A549 (cell line): ENCODE measurements around the gene LEKR1. TPM values are rescaled to one million over a fixed set of nuclear protein-coding genes. Genes with fewer than 3 reads are reported as not detected.

Experiments
- ATAC-seq, 2 experiments: fragments of 200-7000 bp in 1 of 2; fragments of >200 bp in 1 of 2; cut with Nextera tagmentation in 1 of 2; cut with Tn5 transposase in 1 of 2; 3 replicates each; pipeline versions ENCODE4 v1.8.0 to v1.9.1; 2018 to 2020; ENCODE audit warnings: mild to moderate bottlenecking in 1 of 2, moderate library complexity in 1 of 2
- CTCF ChIA-PET: fragments of 300-600 bp; sonication (Branson Sonifier 250); formaldehyde crosslinking; extraction: SDS; loops from one replicate; lab custom pipeline; 2021; ENCODE audit warnings: antibody characterized with exemption, inconsistent platforms; lab: Yijun Ruan, JAX
- POLR2A ChIA-PET: fragments of 350-600 bp; formaldehyde crosslinking; extraction: SDS; loops from one replicate; lab custom pipeline; 2021; ENCODE audit warnings: antibody characterized with exemption, inconsistent platforms; lab: Yijun Ruan, JAX
- DNase-seq, 2 experiments: peaks; one replicate each; pipeline versions ENCODE4 v3.0.0 to v3.0.0-alpha.2; 2011 to 2016; ENCODE audit warnings: low read depth in 1 of 2, low spot score in 1 of 2
- FAIRE-seq: peaks from 2 replicates; lab custom pipeline; 2011; peaks lifted over from hg19 to GRCh38; lab: Jason Lieb, UNC
- H3K27ac ChIP-seq, 2 experiments: fragments of >200 bp; sonication (Bioruptor Twin); formaldehyde crosslinking; 3 replicates each; pipeline ENCODE4 v1.5.1; 2016 to 2017
- H3K4me1 ChIP-seq: fragments of >200 bp; sonication (Bioruptor Twin); formaldehyde crosslinking; 3 replicates; pipeline ENCODE4 v1.6.1; 2016
- H3K4me2 ChIP-seq: fragments of >200 bp; sonication (Bioruptor Twin); formaldehyde crosslinking; 3 replicates; pipeline ENCODE4 v1.6.1; 2016
- H3K4me3 ChIP-seq: fragments of >200 bp; sonication (Bioruptor Twin); formaldehyde crosslinking; 3 replicates; pipeline ENCODE4 v1.5.1; 2016
- H3K9me3 ChIP-seq: fragments of >200 bp; sonication (Bioruptor Twin); formaldehyde crosslinking; 3 replicates; pipeline ENCODE4 v1.6.1; 2016
- BHLHE40 ChIP-seq: IDR thresholded peaks from 2 replicates; pipeline ENCODE4 v1.6.1; 2012; ENCODE audit warnings: low read depth, low read length, inconsistent platforms
- EHF ChIP-seq: fragments of 250-450 bp; sonication (Bioruptor Pico); IDR thresholded peaks from 2 replicates; pipeline ENCODE4 v1.5.0; 2020; ENCODE audit warnings: mild to moderate bottlenecking
- EP300 ChIP-seq, 2 experiments: fragments of >200 bp; sonication (Bioruptor Twin); formaldehyde crosslinking; IDR thresholded peaks; 2 replicates in 1 of 2; 3 replicates in 1 of 2; pipeline ENCODE4 v1.6.1; 2016 to 2017
- FOXS1 ChIP-seq: fragments of 250-450 bp; sonication (Bioruptor Pico); IDR thresholded peaks from 2 replicates; pipeline ENCODE4 v1.5.0; 2020; ENCODE audit warnings: mild to moderate bottlenecking, moderate library complexity
- JUNB ChIP-seq: fragments of >200 bp; sonication (Bioruptor Twin); formaldehyde crosslinking; IDR thresholded peaks from 2 replicates; pipeline ENCODE4 v1.6.1; 2016
- MAFK ChIP-seq: fragments of 450-650 bp; IDR thresholded peaks from 2 replicates; pipeline ENCODE4 v1.6.1; 2014; ENCODE audit not compliant: partially characterized antibody
- NFE2L2 ChIP-seq: fragments of 150-350 bp; conservative IDR thresholded peaks from 2 replicates; pipeline ENCODE4 v1.6.1; 2014; ENCODE audit warnings: low read length
- PHF8 ChIP-seq: fragments of 200-600 bp; sonication (generic); IDR thresholded peaks from 2 replicates; pipeline ENCODE4 v1.6.1; 2016; ENCODE audit warnings: low read depth, mild to moderate bottlenecking, antibody characterized with exemption, moderate library complexity, borderline replicate concordance
- POLR2AphosphoS2 ChIP-seq: conservative IDR thresholded peaks from 2 replicates; pipeline ENCODE4 v1.6.1; 2012; ENCODE audit warnings: low read length, improper control_type of control experiment, inconsistent platforms
- RARB ChIP-seq: fragments of 250-450 bp; sonication (Bioruptor Pico); IDR thresholded peaks from 2 replicates; pipeline ENCODE4 v1.8.0; 2021; ENCODE audit warnings: mild to moderate bottlenecking, moderate library complexity
- RFX5 ChIP-seq: fragments of 450-650 bp; IDR thresholded peaks from 2 replicates; pipeline ENCODE4 v1.7.1; 2014; ENCODE audit warnings: antibody characterized with exemption, mild to moderate bottlenecking, moderate library complexity
- SMC3 ChIP-seq: fragments of >200 bp; sonication (Bioruptor Twin); formaldehyde crosslinking; IDR thresholded peaks from 3 replicates; pipeline ENCODE4 v1.6.1; 2018; ENCODE audit warnings: inconsistent platforms
- ZNF302 ChIP-seq: fragments of 250-450 bp; sonication (Bioruptor Pico); IDR thresholded peaks from 2 replicates; pipeline ENCODE4 v1.9.0; 2021; ENCODE audit warnings: inconsistent platforms, mild to moderate bottlenecking, moderate library complexity
- WGBS: methylation state at CpG from one replicate; pipeline ENCODE4 v1.1.6; 2017; ENCODE audit errors: missing lambda C conversion rate; 5-methylcytosine and 5-hydroxymethylcytosine counted together
- polyA plus RNA-seq, 4 experiments: library from polyadenylated mRNA; depleted of rRNA in 3 of 4; stranded (reverse); fragments of >200 nt; fragmentation: RNase III in 1 of 4; extraction: RNeasy Plus Mini Kit Qiagen cat#74134 plus additional on column Dnase treatment in 1 of 4; gene quantifications; 2 replicates in 3 of 4; 3 replicates in 1 of 4; pipeline ENCODE4 v1.2.3, GENCODE V29; 2011 to 2017
- TF ChIP-seq, protein P1 (sequence below): fragments of >200 bp; sonication (Bioruptor Twin); formaldehyde crosslinking; IDR thresholded peaks from 3 replicates; pipeline ENCODE4 v1.5.1; 2016
- TF ChIP-seq, protein P2 (sequence below): fragments of 250-450 bp; sonication (Bioruptor Pico); IDR thresholded peaks from 2 replicates; pipeline ENCODE4 v1.5.0; 2021; ENCODE audit warnings: mild to moderate bottlenecking, moderate library complexity, borderline replicate concordance
- TF ChIP-seq, protein P3 (sequence below): IDR thresholded peaks from 2 replicates; pipeline ENCODE4 v1.6.1; 2012

The LEKR1 gene
- polyA plus RNA-seq, 2 of the 4 experiments (the other 2 are of a cell fraction), result 1.3 to 1.4 TPM

DNA sequence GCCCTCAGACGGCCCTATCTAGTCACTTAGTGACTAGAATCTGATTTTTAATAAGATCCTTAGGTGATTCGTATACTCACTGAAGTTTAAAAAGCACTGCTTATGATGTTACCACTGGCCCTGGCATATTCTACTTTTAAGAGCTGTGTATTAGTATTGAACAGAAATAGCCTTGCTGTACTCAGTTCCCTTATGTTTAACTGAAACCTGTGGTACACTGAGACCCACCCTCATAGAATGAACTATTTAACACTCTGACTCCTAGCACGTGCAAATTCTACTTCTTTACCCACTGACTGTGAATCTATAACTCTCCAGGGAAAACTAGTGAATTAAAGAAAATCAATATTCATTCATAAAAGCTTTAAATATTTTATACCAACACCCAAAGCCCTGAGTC lies 224.9 kb downstream of the LEKR1 start:
- DNase-seq (no peak), FAIRE-seq (no peak), ATAC-seq (no peak)
- H3K4me1 ChIP-seq, result no peaks in the 10 kb centered on the region
- TF ChIP-seq, protein P1, sequence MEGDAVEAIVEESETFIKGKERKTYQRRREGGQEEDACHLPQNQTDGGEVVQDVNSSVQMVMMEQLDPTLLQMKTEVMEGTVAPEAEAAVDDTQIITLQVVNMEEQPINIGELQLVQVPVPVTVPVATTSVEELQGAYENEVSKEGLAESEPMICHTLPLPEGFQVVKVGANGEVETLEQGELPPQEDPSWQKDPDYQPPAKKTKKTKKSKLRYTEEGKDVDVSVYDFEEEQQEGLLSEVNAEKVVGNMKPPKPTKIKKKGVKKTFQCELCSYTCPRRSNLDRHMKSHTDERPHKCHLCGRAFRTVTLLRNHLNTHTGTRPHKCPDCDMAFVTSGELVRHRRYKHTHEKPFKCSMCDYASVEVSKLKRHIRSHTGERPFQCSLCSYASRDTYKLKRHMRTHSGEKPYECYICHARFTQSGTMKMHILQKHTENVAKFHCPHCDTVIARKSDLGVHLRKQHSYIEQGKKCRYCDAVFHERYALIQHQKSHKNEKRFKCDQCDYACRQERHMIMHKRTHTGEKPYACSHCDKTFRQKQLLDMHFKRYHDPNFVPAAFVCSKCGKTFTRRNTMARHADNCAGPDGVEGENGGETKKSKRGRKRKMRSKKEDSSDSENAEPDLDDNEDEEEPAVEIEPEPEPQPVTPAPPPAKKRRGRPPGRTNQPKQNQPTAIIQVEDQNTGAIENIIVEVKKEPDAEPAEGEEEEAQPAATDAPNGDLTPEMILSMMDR, result no peak
- TF ChIP-seq BHLHE40, result no peak
- no peak for TF ChIP-seq JUNB
- TF ChIP-seq POLR2AphosphoS2, result no peak
- TF ChIP-seq RFX5, result no peak
- no peak for TF ChIP-seq SMC3
- no peak for TF ChIP-seq ZNF302 (CRISPR knock-in tag)
- TF ChIP-seq NFE2L2, result no peak
- TF ChIP-seq, protein P2, sequence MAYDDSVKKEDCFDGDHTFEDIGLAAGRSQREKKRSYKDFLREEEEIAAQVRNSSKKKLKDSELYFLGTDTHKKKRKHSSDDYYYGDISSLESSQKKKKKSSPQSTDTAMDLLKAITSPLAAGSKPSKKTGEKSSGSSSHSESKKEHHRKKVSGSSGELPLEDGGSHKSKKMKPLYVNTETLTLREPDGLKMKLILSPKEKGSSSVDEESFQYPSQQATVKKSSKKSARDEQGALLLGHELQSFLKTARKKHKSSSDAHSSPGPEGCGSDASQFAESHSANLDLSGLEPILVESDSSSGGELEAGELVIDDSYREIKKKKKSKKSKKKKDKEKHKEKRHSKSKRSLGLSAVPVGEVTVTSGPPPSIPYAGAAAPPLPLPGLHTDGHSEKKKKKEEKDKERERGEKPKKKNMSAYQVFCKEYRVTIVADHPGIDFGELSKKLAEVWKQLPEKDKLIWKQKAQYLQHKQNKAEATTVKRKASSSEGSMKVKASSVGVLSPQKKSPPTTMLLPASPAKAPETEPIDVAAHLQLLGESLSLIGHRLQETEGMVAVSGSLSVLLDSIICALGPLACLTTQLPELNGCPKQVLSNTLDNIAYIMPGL (CRISPR knock-in tag), result no peak
- TF ChIP-seq, protein P3, sequence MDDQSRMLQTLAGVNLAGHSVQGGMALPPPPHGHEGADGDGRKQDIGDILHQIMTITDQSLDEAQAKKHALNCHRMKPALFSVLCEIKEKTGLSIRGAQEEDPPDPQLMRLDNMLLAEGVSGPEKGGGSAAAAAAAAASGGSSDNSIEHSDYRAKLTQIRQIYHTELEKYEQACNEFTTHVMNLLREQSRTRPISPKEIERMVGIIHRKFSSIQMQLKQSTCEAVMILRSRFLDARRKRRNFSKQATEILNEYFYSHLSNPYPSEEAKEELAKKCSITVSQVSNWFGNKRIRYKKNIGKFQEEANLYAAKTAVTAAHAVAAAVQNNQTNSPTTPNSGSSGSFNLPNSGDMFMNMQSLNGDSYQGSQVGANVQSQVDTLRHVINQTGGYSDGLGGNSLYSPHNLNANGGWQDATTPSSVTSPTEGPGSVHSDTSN, result no peak
- no peak for TF ChIP-seq EHF
- H3K4me2 ChIP-seq, result no peak overlapping the region
- ChIA-PET CTCF (interaction anchor here (0.7 to 1.5 kb wide), 3 partner anchors 24 to 282 kb away, joined by 3 read pairs; no protein-coding TSS in a partner anchor), POLR2A (no interaction called here)
- 28% methylated on average over 3 of the region's 3 CpGs for WGBS
- H3K27ac ChIP-seq, result no peak overlapping the region
- H3K4me3 ChIP-seq, result no peak overlapping the region
- H3K9me3 ChIP-seq, result no peaks in the 10 kb centered on the region

DNA sequence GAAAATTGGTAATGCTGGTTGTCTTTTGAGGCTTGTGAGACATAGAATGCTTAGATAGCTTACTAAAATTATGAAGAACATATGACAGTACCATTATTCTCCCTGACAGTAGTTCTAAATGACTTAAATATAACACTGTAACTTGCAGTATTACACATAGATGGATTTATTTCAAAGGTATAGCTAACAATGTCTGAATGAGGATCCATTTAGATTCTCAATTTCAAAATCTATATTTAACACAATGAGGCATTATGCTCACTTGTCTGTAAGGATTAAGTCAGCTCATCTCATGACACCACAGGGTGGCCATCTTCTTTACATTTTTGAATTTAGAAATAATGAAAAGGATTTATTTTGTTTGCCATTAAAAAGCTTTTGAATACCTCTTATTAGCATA lies 225.4 kb downstream of the LEKR1 start:
- H3K27ac ChIP-seq, result no peak overlapping the region
- POLR2A ChIA-PET, result no interaction called here
- TF ChIP-seq, protein P3, result no peak
- TF ChIP-seq FOXS1 (CRISPR knock-in tag) (no peak), NFE2L2 (no peak)
- TF ChIP-seq, all 56 proteins: peak for 0

DNA sequence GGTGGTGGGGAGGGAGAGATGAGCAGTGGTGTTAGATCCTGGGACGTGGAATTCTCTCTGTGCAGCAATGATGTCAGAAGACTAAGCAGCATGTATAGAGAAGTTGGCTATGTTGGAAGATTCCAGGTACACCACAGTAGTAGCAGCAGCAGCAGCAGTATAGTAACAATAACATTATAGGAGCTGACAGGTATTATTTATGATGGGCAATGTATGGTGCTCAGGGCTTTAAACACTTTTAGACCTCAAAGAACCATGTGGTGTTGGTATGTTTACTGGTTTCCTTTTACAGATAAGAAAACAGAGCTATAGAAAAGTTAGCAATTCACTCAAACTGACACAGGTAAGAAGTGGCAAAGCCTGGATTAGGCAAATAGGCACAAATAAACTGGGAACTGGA lies 229.9 kb downstream of the LEKR1 start:
- TF ChIP-seq NFE2L2, result no peak
- no peak for TF ChIP-seq RARB (CRISPR knock-in tag)
- TF ChIP-seq MAFK, result no peak
- TF ChIP-seq EP300 (IDR thresholded peaks at IDR 0.05), result no peak
- no peak for TF ChIP-seq PHF8
- H3K27ac ChIP-seq, result no peak overlapping the region
- H3K4me3 ChIP-seq, result no peak overlapping the region
- H3K4me1 ChIP-seq, result no peaks in the 10 kb centered on the region
- POLR2A ChIA-PET, result no interaction called here
- H3K9me3 ChIP-seq, result no peaks in the 10 kb centered on the region
- 73% methylated on average over 1 of the region's 1 CpG for WGBS
- no peak overlapping the region for H3K4me2 ChIP-seq
- ATAC-seq, result no peak
- DNase-seq, result no peak
- FAIRE-seq, result no peak
- CTCF ChIA-PET, result interaction anchor here (1.0 kb wide), 1 partner anchor 546 kb away, joined by 3 read pairs; no protein-coding TSS in a partner anchor

More for the DNA sequence above, 225.4 kb downstream of the LEKR1 start:
- H3K9me3 ChIP-seq, result no peaks in the 10 kb centered on the region
- CTCF ChIA-PET, result interaction anchor here (0.7 to 1.5 kb wide), 3 partner anchors 24 to 282 kb away, joined by 3 read pairs; no protein-coding TSS in a partner anchor
- no peak for FAIRE-seq
- no peaks in the 10 kb centered on the region for H3K4me1 ChIP-seq
- no peak for DNase-seq
- no peak overlapping the region for H3K4me3 ChIP-seq
- ATAC-seq, result no peak
- H3K4me2 ChIP-seq, result no peak overlapping the region
